ENCODE measurements around the gene TMA7. TPM values are rescaled to one million over a fixed set of nuclear protein-coding genes. Genes with fewer than 3 reads are reported as not detected.
"Not testable (repeated sequence)": the region's sequence is repeated elsewhere in the genome, so short reads cannot be mapped to it uniquely, and the experiment has no call there.

Gene TMA7
- total RNA-seq, 2 donors from 2014 or later: 290 to 326 TPM

- no peak for DNase-seq
- no peak overlapping the region for H3K9ac ChIP-seq (ENCODE audit: extremely low read depth, low read length, poor library complexity, severe bottlenecking)
- Mint-ChIP-seq H3K27me3 (ENCODE audit: insufficient read depth) (no peaks in the 10 kb centered on the region), H3K9me3 (no peaks in the 10 kb centered on the region), H3K4me1 (peaks cover 4% of the 10 kb centered on the region), H3K27ac (no peak overlapping the region), H3K4me3 (no peak overlapping the region), H3K36me3 (ENCODE audit: low read depth) (peaks cover 23% of the 10 kb centered on the region)
- no peaks in the 10 kb centered on the region for H3K27me3 ChIP-seq (ENCODE audit: control insufficient read depth, insufficient read depth, low read length, poor library complexity, severe bottlenecking)
- no peak overlapping the region for H3K4me3 ChIP-seq (ENCODE audit: low read length)
- H3K36me3 ChIP-seq (ENCODE audit: control insufficient read depth, insufficient read depth, low read length): peaks cover 41% of the 10 kb centered on the region
- no peaks in the 10 kb centered on the region for H3K9me3 ChIP-seq (ENCODE audit: control insufficient read depth, low read length)
- H3K4me1 ChIP-seq (ENCODE audit: control insufficient read depth, insufficient read depth, low read length): no peaks in the 10 kb centered on the region
- no peak for TF ChIP-seq CTCF (conservative IDR thresholded peaks at IDR 0.05)
- no peak overlapping the region for H3K27ac ChIP-seq (ENCODE audit: low read depth, low read length)
- 92 to 95% methylated on average over 3 of the region's 3 CpGs for WGBS, 2 experiments (ENCODE audit: insufficient coverage in 1 of 2, insufficient read length in 1 of 2)
Observed at GRCh38 chr3:48460517-48460902, 20.5 kb downstream of the TMA7 start.

GRCh38 chr3:48461767-48462166 lies 21.7 kb downstream of the TMA7 start:
- not testable (repeated sequence) for H3K9me3 Mint-ChIP-seq; H3K9ac ChIP-seq (ENCODE audit: extremely low read depth, low read length, poor library complexity, severe bottlenecking); H3K27ac ChIP-seq (ENCODE audit: low read depth, low read length); H3K4me3 ChIP-seq (ENCODE audit: low read length); DNase-seq; H3K27ac Mint-ChIP-seq; H3K4me3 Mint-ChIP-seq; H3K4me1 ChIP-seq (ENCODE audit: control insufficient read depth, insufficient read depth, low read length); H3K9me3 ChIP-seq (ENCODE audit: control insufficient read depth, low read length); H3K27me3 Mint-ChIP-seq (ENCODE audit: insufficient read depth); H3K27me3 ChIP-seq (ENCODE audit: control insufficient read depth, insufficient read depth, low read length, poor library complexity, severe bottlenecking)
- WGBS, 2 experiments (ENCODE audit: insufficient coverage in 1 of 2, insufficient read length in 1 of 2): 93 to 100% methylated on average over 3 to 7 of the region's 7 CpGs
- peaks cover 38% of the 10 kb centered on the region for H3K36me3 ChIP-seq (ENCODE audit: control insufficient read depth, insufficient read depth, low read length)
- peaks cover 23% of the 10 kb centered on the region for H3K36me3 Mint-ChIP-seq (ENCODE audit: low read depth)
- H3K4me1 Mint-ChIP-seq: peaks cover 11% of the 10 kb centered on the region

- Histone ChIP-seq H3K9ac (ENCODE audit: extremely low read depth, low read length, poor library complexity, severe bottlenecking) (no peak overlapping the region), H3K36me3 (ENCODE audit: control insufficient read depth, insufficient read depth, low read length) (peaks cover 45% of the 10 kb centered on the region), H3K4me1 (ENCODE audit: control insufficient read depth, insufficient read depth, low read length) (peaks cover 7% of the 10 kb centered on the region), H3K27ac (ENCODE audit: low read depth, low read length) (peak overlapping the region; percentile 34), H3K9me3 (ENCODE audit: control insufficient read depth, low read length) (no peaks in the 10 kb centered on the region), H3K4me3 (ENCODE audit: low read length) (no peak overlapping the region), H3K27me3 (ENCODE audit: control insufficient read depth, insufficient read depth, low read length, poor library complexity, severe bottlenecking) (no peaks in the 10 kb centered on the region)
- no peak for TF ChIP-seq CTCF (conservative IDR thresholded peaks at IDR 0.05)
- Mint-ChIP-seq H3K4me1 (peaks cover 13% of the 10 kb centered on the region), H3K27me3 (ENCODE audit: insufficient read depth) (no peaks in the 10 kb centered on the region), H3K4me3 (no peak overlapping the region), H3K36me3 (ENCODE audit: low read depth) (peaks cover 33% of the 10 kb centered on the region), H3K9me3 (no peaks in the 10 kb centered on the region), H3K27ac (peak overlapping the region; percentile 66)
- DNase-seq: peak; percentile 37
- whole genome bisulfite sequencing, 2 experiments (ENCODE audit: insufficient coverage in 1 of 2, insufficient read length in 1 of 2): 87 to 94% methylated on average over 5 to 9 of the region's 9 CpGs
Observed at GRCh38 chr3:48463703-48464102, 23.6 kb downstream of the TMA7 start.

- Histone ChIP-seq H3K36me3 (ENCODE audit: control insufficient read depth, insufficient read depth, low read length) (peaks cover 41% of the 10 kb centered on the region), H3K4me3 (ENCODE audit: low read length) (no peak overlapping the region), H3K9ac (ENCODE audit: extremely low read depth, low read length, poor library complexity, severe bottlenecking) (no peak overlapping the region), H3K9me3 (ENCODE audit: control insufficient read depth, low read length) (no peaks in the 10 kb centered on the region), H3K4me1 (ENCODE audit: control insufficient read depth, insufficient read depth, low read length) (peaks cover 7% of the 10 kb centered on the region), H3K27ac (ENCODE audit: low read depth, low read length) (peak overlapping the region; percentile 100), H3K27me3 (ENCODE audit: control insufficient read depth, insufficient read depth, low read length, poor library complexity, severe bottlenecking) (no peaks in the 10 kb centered on the region)
- peaks cover 40% of the 10 kb centered on the region for H3K36me3 Mint-ChIP-seq (ENCODE audit: low read depth)
- peak overlapping the region; percentile 98 for H3K27ac Mint-ChIP-seq
- no peak for DNase-seq
- H3K4me3 Mint-ChIP-seq: no peak overlapping the region
- peaks cover 13% of the 10 kb centered on the region for H3K4me1 Mint-ChIP-seq
- no peak for TF ChIP-seq CTCF (conservative IDR thresholded peaks at IDR 0.05)
- H3K27me3 Mint-ChIP-seq (ENCODE audit: insufficient read depth): no peaks in the 10 kb centered on the region
- 94 to 95% methylated on average over 15 to 17 of the region's 17 CpGs for WGBS, 2 experiments (ENCODE audit: insufficient coverage in 1 of 2, insufficient read length in 1 of 2)
- no peaks in the 10 kb centered on the region for H3K9me3 Mint-ChIP-seq
Observed at GRCh38 chr3:48464713-48465221, 24.7 kb downstream of the TMA7 start.

Measured in endodermal cell (in vitro differentiated cells).